ENCODE data around the gene OR1A1.
"Not testable (repeated sequence)": the region's sequence is repeated elsewhere in the genome, so short reads cannot be mapped to it uniquely, and the experiment has no call there.

OR1A1 gene

DNA sequence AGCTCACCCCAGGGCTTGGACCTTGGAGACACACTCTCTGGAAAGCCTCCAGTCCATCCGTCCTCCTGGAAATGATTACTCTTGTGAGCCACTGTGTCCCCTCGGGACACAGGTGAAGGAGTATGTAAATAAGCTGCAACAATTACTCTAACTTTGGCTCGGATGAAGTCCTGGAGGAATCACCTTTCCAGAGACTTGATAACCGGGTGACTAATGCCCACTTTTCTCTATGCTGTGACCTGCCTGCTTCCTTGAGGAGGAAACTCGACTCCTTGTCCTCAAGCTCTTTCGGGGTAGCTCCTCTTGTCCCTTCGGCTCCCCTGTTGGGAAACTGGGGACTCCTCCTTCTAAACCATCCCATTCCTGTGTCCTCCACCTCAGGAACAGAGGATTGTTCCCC, at the start of gene OR1A1:
OR1A1 (plus strand) TSS at position 301 of the 400 bp plus-strand sequence. CDS start 7,954 bp downstream, outside the sequence.
- DNase-seq (ENCODE audit: low spot score) (no peak), FAIRE-seq (no peak)

GRCh38 chr17:3167574-3167973, 39.9 kb upstream of the OR1A1 start:
- no peak for FAIRE-seq

DNA sequence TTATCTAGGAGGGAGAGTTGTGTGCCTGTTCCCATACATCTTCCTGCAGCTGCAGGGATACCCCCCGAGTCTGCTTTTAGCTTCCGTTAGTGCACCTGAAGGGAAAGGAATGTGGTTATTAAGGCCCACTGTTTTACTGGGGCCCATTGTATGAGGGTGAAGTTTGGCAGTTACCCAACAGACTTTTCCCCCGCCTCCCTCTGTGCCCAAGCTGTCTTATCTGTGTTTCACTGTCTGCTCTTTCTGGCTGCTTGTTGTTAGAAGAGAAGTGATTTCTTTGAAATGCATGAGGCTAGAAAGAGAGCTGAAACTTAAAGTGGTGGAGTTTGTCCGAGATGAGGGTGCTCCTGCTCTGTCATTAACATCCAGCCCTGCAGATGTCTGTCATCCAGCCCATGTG, 17.5 kb upstream of the OR1A1 start:
- FAIRE-seq (no peak), DNase-seq (ENCODE audit: low spot score) (no peak)

More at GRCh38 chr17:3167574-3167973, 39.9 kb upstream of the OR1A1 start:
- DNase-seq (ENCODE audit: low spot score): no peak

- no peak for FAIRE-seq
- DNase-seq (ENCODE audit: low spot score): no peak
Observed at GRCh38 chr17:3197219-3197618, 10.2 kb upstream of the OR1A1 start, which contains the start of gene OR1A2. Gene OR1A2, plus strand, starts transcription at chr17:3197519. Its CDS starts 0 bp downstream, at chr17:3197519.

- FAIRE-seq (no peak), DNase-seq (ENCODE audit: low spot score) (no peak)
Observed at GRCh38 chr17:3208484-3208883, 1.0 kb downstream of the OR1A1 start.

DNA sequence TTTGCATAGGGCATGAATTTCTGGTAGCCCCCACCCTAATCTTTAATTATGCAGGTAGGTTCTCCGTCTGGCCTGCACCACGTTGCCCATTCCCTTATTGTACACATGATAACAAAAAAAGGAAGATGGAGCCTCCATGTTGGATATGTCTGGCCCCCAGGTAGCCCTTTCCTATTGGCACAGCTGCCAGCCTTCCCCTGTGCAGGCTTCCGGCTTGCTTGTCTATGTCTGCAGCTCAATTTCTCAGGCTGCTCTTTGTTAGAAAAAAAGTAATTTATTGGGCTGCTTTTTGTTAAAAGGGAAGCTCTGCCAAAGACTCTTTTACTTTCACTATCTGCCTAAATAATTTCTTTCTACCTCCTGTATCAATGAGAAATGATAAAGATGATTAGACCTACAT, 5.5 kb downstream of the OR1A1 start:
- FAIRE-seq (no peak), DNase-seq (ENCODE audit: low spot score) (no peak)

- no peak for FAIRE-seq
- peak; percentile 6 for DNase-seq (ENCODE audit: low spot score)
Observed at GRCh38 chr17:3213587-3213986, 6.1 kb downstream of the OR1A1 start.

DNA sequence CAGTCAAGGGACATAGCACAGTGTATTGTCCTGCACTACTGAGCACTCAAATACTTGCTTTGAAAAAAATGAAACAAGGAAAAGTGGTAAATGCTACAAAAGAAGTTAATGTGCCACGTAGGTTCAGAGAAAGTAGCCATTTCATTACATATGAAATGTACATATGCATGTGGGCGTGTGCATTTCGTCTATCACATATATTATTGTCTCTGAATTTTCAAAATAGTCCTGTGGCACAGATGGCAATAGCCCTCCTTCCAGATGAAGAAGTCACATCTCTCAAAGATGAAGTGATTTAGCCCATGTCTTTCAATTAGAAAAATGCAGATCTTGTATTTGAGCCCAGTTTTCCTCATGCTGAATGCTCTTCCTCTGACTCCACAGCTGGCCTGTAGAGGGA, 12.5 kb downstream of the OR1A1 start:
- not testable (repeated sequence) for DNase-seq (ENCODE audit: low spot score); FAIRE-seq

- FAIRE-seq: no peak
- no peak for DNase-seq (ENCODE audit: low spot score)
Observed at GRCh38 chr17:3221850-3222249, 14.4 kb downstream of the OR1A1 start.

DNA sequence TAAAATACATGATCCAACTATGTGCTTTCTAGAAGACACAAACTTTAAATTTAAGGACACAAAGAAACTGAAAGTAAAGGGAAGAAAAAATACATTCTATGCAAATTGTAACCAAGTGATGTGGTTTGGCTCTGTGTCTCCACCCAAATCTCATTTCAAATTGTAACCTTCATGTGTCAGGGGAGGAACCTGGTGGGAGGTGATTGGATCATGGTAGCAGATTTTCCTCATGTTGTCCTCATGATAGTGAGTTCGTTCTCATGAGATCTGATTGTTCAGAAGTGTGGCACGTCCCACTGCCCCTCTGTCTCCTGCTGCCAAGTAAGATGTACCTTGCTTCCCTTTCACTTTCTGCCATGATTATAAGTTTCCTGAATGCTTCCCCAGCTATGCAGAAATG, 15.0 kb downstream of the OR1A1 start:
- no peak for FAIRE-seq
- no peak for DNase-seq (ENCODE audit: low spot score)

DNA sequence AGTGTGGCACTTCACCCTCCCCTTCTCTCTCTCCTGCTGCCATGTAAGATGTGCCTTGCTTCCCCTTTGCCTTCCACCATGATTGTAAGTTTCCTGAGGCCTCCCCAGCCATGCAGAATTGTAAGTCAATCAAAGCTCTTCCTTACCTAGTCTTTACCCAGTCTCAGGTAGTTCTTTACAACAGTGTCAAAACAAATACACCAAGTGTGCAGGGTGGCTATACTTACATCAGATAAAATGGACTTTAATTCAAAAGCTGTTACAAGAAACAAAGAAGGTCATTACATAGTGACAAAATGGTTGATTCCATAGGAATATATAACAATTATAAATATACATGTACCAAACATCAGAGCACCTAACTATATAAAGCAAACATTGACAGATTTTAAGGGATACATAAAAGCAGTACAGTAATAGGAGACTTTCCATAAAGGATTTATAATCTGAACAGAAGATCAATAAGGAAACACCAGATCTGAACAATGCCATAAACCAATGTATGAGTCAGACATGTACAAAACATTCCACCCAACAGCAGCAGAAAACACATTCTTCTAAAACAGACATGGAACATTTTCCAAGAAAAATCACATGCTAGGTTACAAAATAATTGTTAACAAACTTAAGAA, 17.4 kb downstream of the OR1A1 start:
- FAIRE-seq: peak; percentile 85

GRCh38 chr17:3232300-3232699, 24.8 kb downstream of the OR1A1 start:
- DNase-seq (ENCODE audit: low spot score); FAIRE-seq: not testable (repeated sequence)

More for the DNA sequence above, 17.4 kb downstream of the OR1A1 start:
- DNase-seq (ENCODE audit: low spot score): not testable (repeated sequence)

DNA sequence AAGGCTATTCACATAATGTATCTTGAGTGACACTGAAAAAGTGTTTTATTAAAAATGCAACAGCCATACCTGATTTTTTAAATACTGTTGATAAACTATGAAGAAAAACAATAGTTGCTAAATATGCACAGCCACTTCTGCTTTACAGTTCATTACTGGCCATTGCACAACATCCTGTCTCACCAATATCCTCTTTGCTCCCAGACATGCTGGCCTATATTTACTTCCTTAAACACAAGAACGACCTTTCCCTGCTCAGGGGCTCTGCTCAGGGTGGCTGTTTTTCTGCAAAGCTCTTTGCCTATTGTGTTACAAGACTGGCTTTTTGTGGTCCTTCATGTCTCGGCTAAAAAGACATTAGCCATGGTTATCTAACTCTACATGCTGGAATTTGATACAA, 31.2 kb downstream of the OR1A1 start:
- FAIRE-seq; DNase-seq (ENCODE audit: low spot score): not testable (repeated sequence)

DNA sequence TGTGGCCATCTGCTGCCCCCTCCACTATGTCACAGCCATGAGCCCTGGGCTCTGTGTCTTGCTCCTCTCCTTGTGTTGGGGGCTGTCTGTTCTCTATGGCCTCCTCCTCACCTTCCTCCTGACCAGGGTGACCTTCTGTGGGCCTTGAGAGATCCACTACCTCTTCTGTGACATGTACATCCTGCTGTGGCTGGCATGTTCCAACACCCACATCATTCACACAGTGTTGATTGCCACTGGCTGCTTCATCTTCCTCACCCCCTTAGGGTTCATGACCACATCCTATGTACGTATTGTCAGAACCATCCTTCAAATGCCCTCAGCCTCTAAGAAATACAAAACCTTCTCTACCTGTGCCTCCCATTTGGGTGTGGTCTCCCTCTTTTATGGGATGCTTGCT, 33.6 kb downstream of the OR1A1 start:
- not testable (repeated sequence) for DNase-seq (ENCODE audit: low spot score); FAIRE-seq

- not testable (repeated sequence) for FAIRE-seq; DNase-seq (ENCODE audit: low spot score)
Observed at GRCh38 chr17:3244841-3245240, 37.4 kb downstream of the OR1A1 start.

DNA sequence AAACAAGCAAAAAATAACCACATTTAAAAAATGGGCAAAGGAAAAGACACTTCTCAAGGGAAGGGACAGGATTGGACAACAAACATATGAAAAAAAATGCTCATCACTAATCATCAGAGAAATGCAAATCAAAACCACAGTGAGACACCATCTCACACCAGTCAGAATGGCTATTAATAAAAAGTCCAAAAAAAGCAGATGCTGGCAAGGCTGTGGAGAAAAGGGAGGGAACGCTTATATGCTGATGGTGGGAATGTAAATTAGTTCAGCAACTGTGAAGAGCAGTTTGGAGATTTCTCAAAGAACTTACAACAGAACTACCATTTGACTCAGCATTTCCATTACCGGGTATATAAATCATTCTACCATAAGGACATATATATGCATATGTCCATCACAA, 41.5 kb downstream of the OR1A1 start:
- FAIRE-seq; DNase-seq (ENCODE audit: low spot score): not testable (repeated sequence)

- no peak for DNase-seq (ENCODE audit: low spot score)
- FAIRE-seq: no peak
Observed at GRCh38 chr17:3256575-3256974, 49.1 kb downstream of the OR1A1 start.

GRCh38 chr17:3260163-3260562, 52.7 kb downstream of the OR1A1 start:
- DNase-seq (ENCODE audit: low spot score): no peak
- no peak for FAIRE-seq

- FAIRE-seq (no peak), DNase-seq (ENCODE audit: low spot score) (no peak)
Observed at GRCh38 chr17:3260600-3260999, 53.1 kb downstream of the OR1A1 start.
